ENCODE results near the gene DOK6. TPM values are rescaled to one million over a fixed set of nuclear protein-coding genes. Genes with fewer than 3 reads are reported as not detected.

The DOK6 gene
- total RNA-seq, 1 experiment from 2014 or later, result not detected

DNA sequence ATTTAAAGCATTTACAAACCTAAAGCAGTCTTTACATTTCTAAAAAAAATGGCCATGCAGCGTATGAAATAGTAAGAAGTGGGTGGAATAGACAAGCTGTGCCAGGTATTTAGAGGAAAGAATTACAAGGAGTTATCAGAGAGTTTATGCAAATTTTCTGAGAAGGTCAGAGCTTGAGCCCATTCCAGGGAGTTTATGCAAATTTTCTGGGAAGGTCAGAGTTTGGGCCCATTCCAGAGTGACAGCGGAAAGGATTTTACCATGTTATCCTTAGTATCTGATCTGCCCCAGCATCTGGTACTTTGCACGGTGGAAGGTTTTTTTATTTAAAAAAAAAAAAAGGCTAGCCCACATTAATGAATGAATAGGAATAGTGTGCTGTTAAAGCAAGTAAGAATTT lies 1.4 kb upstream of the DOK6 start:
- no TSS peak for BruUV-seq (replicated peaks)
- TF ChIP-seq, protein P1, sequence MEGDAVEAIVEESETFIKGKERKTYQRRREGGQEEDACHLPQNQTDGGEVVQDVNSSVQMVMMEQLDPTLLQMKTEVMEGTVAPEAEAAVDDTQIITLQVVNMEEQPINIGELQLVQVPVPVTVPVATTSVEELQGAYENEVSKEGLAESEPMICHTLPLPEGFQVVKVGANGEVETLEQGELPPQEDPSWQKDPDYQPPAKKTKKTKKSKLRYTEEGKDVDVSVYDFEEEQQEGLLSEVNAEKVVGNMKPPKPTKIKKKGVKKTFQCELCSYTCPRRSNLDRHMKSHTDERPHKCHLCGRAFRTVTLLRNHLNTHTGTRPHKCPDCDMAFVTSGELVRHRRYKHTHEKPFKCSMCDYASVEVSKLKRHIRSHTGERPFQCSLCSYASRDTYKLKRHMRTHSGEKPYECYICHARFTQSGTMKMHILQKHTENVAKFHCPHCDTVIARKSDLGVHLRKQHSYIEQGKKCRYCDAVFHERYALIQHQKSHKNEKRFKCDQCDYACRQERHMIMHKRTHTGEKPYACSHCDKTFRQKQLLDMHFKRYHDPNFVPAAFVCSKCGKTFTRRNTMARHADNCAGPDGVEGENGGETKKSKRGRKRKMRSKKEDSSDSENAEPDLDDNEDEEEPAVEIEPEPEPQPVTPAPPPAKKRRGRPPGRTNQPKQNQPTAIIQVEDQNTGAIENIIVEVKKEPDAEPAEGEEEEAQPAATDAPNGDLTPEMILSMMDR (IDR thresholded peaks at IDR 0.05; ENCODE audit: unreplicated experiment), result no peak
- no peak overlapping the region for H3K27ac Mint-ChIP-seq (ENCODE audit: unreplicated experiment)

DNA sequence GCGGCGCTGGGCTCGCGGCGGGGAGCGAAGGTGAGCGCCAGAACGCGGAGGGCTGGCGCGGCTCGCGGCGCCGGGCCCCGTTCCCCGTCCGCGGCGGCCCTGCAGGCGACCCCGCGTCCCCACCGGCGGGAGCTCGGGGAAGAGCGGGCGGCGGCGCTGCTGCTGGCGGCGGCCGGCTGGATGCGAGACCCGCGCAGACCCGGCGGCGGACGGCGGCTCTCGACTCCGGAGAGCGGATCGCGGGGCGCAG lies 213 bp downstream of the DOK6 start:
- CTCF ChIA-PET, result no interaction called here
- intact Hi-C loops (cut with micrococcal nuclease; ENCODE audit: unreplicated experiment), result no loop called here
- H3K27me3 Mint-ChIP-seq (ENCODE audit: unreplicated experiment), result no peaks in the 10 kb centered on the region
- no TSS peak for BruUV-seq (replicated peaks)
- peaks cover 5% of the 10 kb centered on the region for H3K36me3 Mint-ChIP-seq (ENCODE audit: insufficient read depth, unreplicated experiment)
- no peaks in the 10 kb centered on the region for H3K4me1 Mint-ChIP-seq (ENCODE audit: low read depth, unreplicated experiment)
- no peaks in the 10 kb centered on the region for H3K9me3 Mint-ChIP-seq (ENCODE audit: low read depth, unreplicated experiment)
- no peak overlapping the region for H3K27ac Mint-ChIP-seq (ENCODE audit: unreplicated experiment)
- no peak for DNase-seq
- TF ChIP-seq, protein P1 (IDR thresholded peaks at IDR 0.05; ENCODE audit: unreplicated experiment), result no peak
- H3K4me3 Mint-ChIP-seq (ENCODE audit: low read depth, unreplicated experiment), result no peak overlapping the region

More for the DNA sequence above, 1.4 kb upstream of the DOK6 start:
- intact Hi-C loops (cut with micrococcal nuclease; ENCODE audit: unreplicated experiment), result no loop called here
- Mint-ChIP-seq H3K36me3 (ENCODE audit: insufficient read depth, unreplicated experiment) (peaks cover 5% of the 10 kb centered on the region), H3K4me1 (ENCODE audit: low read depth, unreplicated experiment) (no peaks in the 10 kb centered on the region), H3K27me3 (ENCODE audit: unreplicated experiment) (no peaks in the 10 kb centered on the region), H3K4me3 (ENCODE audit: low read depth, unreplicated experiment) (no peak overlapping the region), H3K9me3 (ENCODE audit: low read depth, unreplicated experiment) (no peaks in the 10 kb centered on the region)
- DNase-seq, result no peak
- CTCF ChIA-PET, result no interaction called here

DNA sequence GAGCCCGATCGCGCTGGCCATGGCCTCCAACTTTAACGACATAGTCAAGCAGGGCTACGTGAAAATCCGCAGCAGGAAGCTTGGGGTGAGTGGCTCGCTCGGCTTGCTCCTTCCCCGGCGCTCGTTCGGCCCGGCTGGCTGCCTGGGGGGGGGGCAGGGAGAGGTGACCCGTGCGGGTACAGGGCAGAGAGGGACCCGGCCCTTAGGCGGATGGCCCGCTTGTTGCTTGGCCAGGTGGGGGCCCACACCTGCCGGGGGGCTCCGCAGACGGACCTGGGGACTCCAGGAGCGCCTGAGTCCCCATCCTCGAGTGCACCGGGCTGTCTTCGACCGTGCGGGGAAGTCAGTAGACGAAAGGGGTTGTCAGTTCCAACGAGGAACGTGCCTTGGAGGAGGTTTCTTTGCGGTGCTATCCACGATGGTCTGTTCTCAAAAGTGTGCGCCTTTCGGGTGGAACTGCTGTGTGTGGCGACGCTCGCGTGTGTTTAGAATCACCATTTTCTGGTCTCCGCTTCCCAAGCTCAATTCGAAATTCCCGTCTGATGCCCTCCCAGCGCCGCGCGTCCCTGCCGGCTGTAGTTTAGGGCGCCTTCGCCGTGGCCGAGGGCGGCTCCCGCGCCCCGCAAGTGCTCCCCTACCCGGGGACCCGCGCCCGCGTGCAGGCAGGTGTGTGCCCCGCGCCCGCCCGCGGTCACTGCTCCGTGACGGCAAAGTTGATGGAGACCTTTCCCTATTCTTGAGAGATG lies 711 bp downstream of the DOK6 start:
- BruUV-seq (replicated peaks), result no TSS peak
- no peak for DNase-seq
- H3K4me3 Mint-ChIP-seq (ENCODE audit: low read depth, unreplicated experiment), result no peak overlapping the region
- H3K4me1 Mint-ChIP-seq (ENCODE audit: low read depth, unreplicated experiment), result no peaks in the 10 kb centered on the region
- no peaks in the 10 kb centered on the region for H3K9me3 Mint-ChIP-seq (ENCODE audit: low read depth, unreplicated experiment)
- intact Hi-C loops (cut with micrococcal nuclease; ENCODE audit: unreplicated experiment), result no loop called here
- H3K27me3 Mint-ChIP-seq (ENCODE audit: unreplicated experiment), result no peaks in the 10 kb centered on the region
- peaks cover 5% of the 10 kb centered on the region for H3K36me3 Mint-ChIP-seq (ENCODE audit: insufficient read depth, unreplicated experiment)
- CTCF ChIA-PET, result no interaction called here
- TF ChIP-seq, protein P1 (IDR thresholded peaks at IDR 0.05; ENCODE audit: unreplicated experiment), result no peak
- H3K27ac Mint-ChIP-seq (ENCODE audit: unreplicated experiment), result no peak overlapping the region

DNA sequence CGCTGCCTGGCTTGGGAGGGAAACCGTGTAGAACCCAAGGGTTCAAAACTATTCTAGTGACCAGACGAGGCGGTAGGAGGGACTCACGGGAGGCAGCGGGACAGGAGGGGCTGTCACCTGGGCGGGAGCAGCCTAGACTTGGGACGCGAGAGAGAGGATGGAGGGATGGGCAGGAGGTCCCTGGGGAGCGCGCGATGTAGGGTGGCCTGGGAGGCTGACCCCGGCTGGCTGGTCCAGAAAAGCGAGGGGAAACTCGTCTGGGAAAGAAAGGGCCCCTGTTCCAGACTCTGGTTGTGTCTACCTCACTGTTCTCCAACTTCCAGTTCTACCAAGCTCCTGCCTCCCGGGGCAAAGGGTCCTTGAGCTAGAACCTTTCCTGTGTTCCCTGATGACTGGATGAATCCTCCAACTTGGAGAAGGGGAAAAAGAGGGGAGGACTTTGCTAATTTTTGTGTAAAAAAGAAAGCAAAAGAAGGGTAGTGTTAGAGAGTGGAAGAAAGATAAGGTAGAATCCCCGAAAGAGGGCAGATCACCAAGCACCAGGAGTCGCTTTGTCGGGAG lies 1.4 kb downstream of the DOK6 start:
- CTCF ChIA-PET, result no interaction called here
- Mint-ChIP-seq H3K27ac (ENCODE audit: unreplicated experiment) (no peak overlapping the region), H3K27me3 (ENCODE audit: unreplicated experiment) (no peaks in the 10 kb centered on the region), H3K4me1 (ENCODE audit: low read depth, unreplicated experiment) (no peaks in the 10 kb centered on the region), H3K4me3 (ENCODE audit: low read depth, unreplicated experiment) (no peak overlapping the region), H3K9me3 (ENCODE audit: low read depth, unreplicated experiment) (no peaks in the 10 kb centered on the region), H3K36me3 (ENCODE audit: insufficient read depth, unreplicated experiment) (peaks cover 5% of the 10 kb centered on the region)
- TF ChIP-seq, protein P1 (IDR thresholded peaks at IDR 0.05; ENCODE audit: unreplicated experiment), result no peak
- no peak for DNase-seq
- BruUV-seq (replicated peaks), result no TSS peak
- intact Hi-C loops (cut with micrococcal nuclease; ENCODE audit: unreplicated experiment), result no loop called here

All from Calu3 (cell line).